Measurements from ENCODE around the gene PDCD2L. TPM values are rescaled to one million over a fixed set of nuclear protein-coding genes. Genes with fewer than 3 reads are reported as not detected.
"Not testable (repeated sequence)": the region's sequence is repeated elsewhere in the genome, so short reads cannot be mapped to it uniquely, and the experiment has no call there.

The PDCD2L gene
- total RNA-seq, 2 donors from 2014 or later, result 23.2 to 34.4 TPM

GRCh38 chr19:34432797-34433196 lies 28.6 kb downstream of the PDCD2L start:
- no peak for ATAC-seq (replicated peaks in 1 of 2)
- Mint-ChIP-seq H3K4me3 (peak overlapping the region in 1 of 2 donors; percentile 20), H3K27me3 (ENCODE audit: low read depth) (no peaks in the 10 kb centered on the region), H3K36me3 (ENCODE audit: insufficient read depth in 2 of 2) (peaks cover 4 to 17% of the 10 kb centered on the region in 2 donors), H3K4me1 (ENCODE audit: low read depth) (peaks cover 51% of the 10 kb centered on the region), H3K9me3 (no peaks in the 10 kb centered on the region), H3K27ac (peak overlapping the region; percentile 58)
- DNase-seq, result no peak

GRCh38 chr19:34436716-34437115 lies 32.5 kb downstream of the PDCD2L start:
- Mint-ChIP-seq H3K4me3 (no peak overlapping the region), H3K4me1 (ENCODE audit: low read depth) (peaks cover 23% of the 10 kb centered on the region), H3K27me3 (ENCODE audit: low read depth) (no peaks in the 10 kb centered on the region), H3K36me3 (ENCODE audit: insufficient read depth in 2 of 2) (peaks cover 2 to 29% of the 10 kb centered on the region in 2 donors), H3K9me3 (no peaks in the 10 kb centered on the region), H3K27ac (no peak overlapping the region)
- no peak for DNase-seq
- ATAC-seq (replicated peaks in 1 of 2), result no peak

- Mint-ChIP-seq H3K36me3 (ENCODE audit: insufficient read depth in 2 of 2) (peaks cover 18 to 55% of the 10 kb centered on the region in 2 donors), H3K9me3 (no peaks in the 10 kb centered on the region), H3K4me1 (ENCODE audit: low read depth) (no peaks in the 10 kb centered on the region), H3K27me3 (ENCODE audit: low read depth) (no peaks in the 10 kb centered on the region), H3K27ac (no peak overlapping the region), H3K4me3 (no peak overlapping the region)
- no peak for DNase-seq
- ATAC-seq (replicated peaks in 1 of 2), result no peak
These were observed 44.0 kb downstream of the PDCD2L start for GRCh38 chr19:34448191-34448590.

GRCh38 chr19:34452723-34453122 lies 48.5 kb downstream of the PDCD2L start:
- DNase-seq, result no peak
- Mint-ChIP-seq H3K27me3 (ENCODE audit: low read depth) (no peaks in the 10 kb centered on the region), H3K36me3 (ENCODE audit: insufficient read depth in 2 of 2) (peaks cover 13 to 48% of the 10 kb centered on the region in 2 donors), H3K4me3 (no peak overlapping the region), H3K27ac (no peak overlapping the region), H3K4me1 (ENCODE audit: low read depth) (no peaks in the 10 kb centered on the region), H3K9me3 (no peaks in the 10 kb centered on the region)
- ATAC-seq (replicated peaks in 1 of 2), result no peak

- no peak for ATAC-seq (replicated peaks in 1 of 2)
- Mint-ChIP-seq H3K36me3 (ENCODE audit: insufficient read depth in 2 of 2) (peaks cover 12 to 50% of the 10 kb centered on the region in 2 donors), H3K9me3 (no peaks in the 10 kb centered on the region), H3K4me1 (ENCODE audit: low read depth) (no peaks in the 10 kb centered on the region), H3K27ac (no peak overlapping the region), H3K27me3 (ENCODE audit: low read depth) (no peaks in the 10 kb centered on the region), H3K4me3 (peak overlapping the region in 1 of 2 donors; percentile 14)
- no peak for DNase-seq
These were observed 49.9 kb downstream of the PDCD2L start for GRCh38 chr19:34454091-34454490.

- H3K4me3 Mint-ChIP-seq, result peak overlapping the region in 1 of 2 donors; percentile 9
- H3K9me3 Mint-ChIP-seq, result no peaks in the 10 kb centered on the region
- peak in 1 of 2 donors; percentile 25 for ATAC-seq (replicated peaks in 1 of 2)
- no peaks in the 10 kb centered on the region for H3K27me3 Mint-ChIP-seq (ENCODE audit: low read depth)
- peak overlapping the region; percentile 90 for H3K27ac Mint-ChIP-seq
- H3K36me3 Mint-ChIP-seq (ENCODE audit: insufficient read depth in 2 of 2), result peaks cover 14 to 49% of the 10 kb centered on the region in 2 donors
- H3K4me1 Mint-ChIP-seq (ENCODE audit: low read depth), result no peaks in the 10 kb centered on the region
- no peak for DNase-seq
These were observed 50.5 kb downstream of the PDCD2L start for GRCh38 chr19:34454685-34455084.

GRCh38 chr19:34455783-34456480 lies 51.7 kb downstream of the PDCD2L start:
- not testable (repeated sequence) for H3K9me3 Mint-ChIP-seq; DNase-seq; H3K27ac Mint-ChIP-seq; H3K4me3 Mint-ChIP-seq; H3K27me3 Mint-ChIP-seq (ENCODE audit: low read depth); H3K4me1 Mint-ChIP-seq (ENCODE audit: low read depth); ATAC-seq (replicated peaks in 1 of 2)
- H3K36me3 Mint-ChIP-seq (ENCODE audit: insufficient read depth in 2 of 2), result peaks cover 15 to 54% of the 10 kb centered on the region in 2 donors

GRCh38 chr19:34457446-34457845 lies 53.2 kb downstream of the PDCD2L start:
- H3K36me3 Mint-ChIP-seq (ENCODE audit: insufficient read depth in 2 of 2), result peaks cover 19 to 57% of the 10 kb centered on the region in 2 donors
- no peak for ATAC-seq (replicated peaks in 1 of 2)
- H3K4me1 Mint-ChIP-seq (ENCODE audit: low read depth), result no peaks in the 10 kb centered on the region
- H3K27ac Mint-ChIP-seq, result peak overlapping the region; percentile 67
- no peak overlapping the region for H3K4me3 Mint-ChIP-seq
- DNase-seq, result no peak
- H3K9me3 Mint-ChIP-seq, result no peaks in the 10 kb centered on the region
- H3K27me3 Mint-ChIP-seq (ENCODE audit: low read depth), result no peaks in the 10 kb centered on the region

- H3K27me3 Mint-ChIP-seq (ENCODE audit: low read depth), result no peaks in the 10 kb centered on the region
- peaks cover 19 to 53% of the 10 kb centered on the region in 2 donors for H3K36me3 Mint-ChIP-seq (ENCODE audit: insufficient read depth in 2 of 2)
- DNase-seq (no peak), ATAC-seq (replicated peaks in 1 of 2) (no peak)
- H3K27ac Mint-ChIP-seq, result no peak overlapping the region
- no peak overlapping the region for H3K4me3 Mint-ChIP-seq
- no peaks in the 10 kb centered on the region for H3K9me3 Mint-ChIP-seq
- no peaks in the 10 kb centered on the region for H3K4me1 Mint-ChIP-seq (ENCODE audit: low read depth)
These were observed 54.5 kb downstream of the PDCD2L start for GRCh38 chr19:34458677-34459076.

GRCh38 chr19:34459614-34460013 lies 55.4 kb downstream of the PDCD2L start:
- Mint-ChIP-seq H3K9me3 (no peaks in the 10 kb centered on the region), H3K36me3 (ENCODE audit: insufficient read depth in 2 of 2) (peaks cover 18 to 54% of the 10 kb centered on the region in 2 donors), H3K27ac (no peak overlapping the region), H3K4me1 (ENCODE audit: low read depth) (no peaks in the 10 kb centered on the region), H3K27me3 (ENCODE audit: low read depth) (no peaks in the 10 kb centered on the region), H3K4me3 (no peak overlapping the region)
- DNase-seq (no peak), ATAC-seq (replicated peaks in 1 of 2) (no peak)

- no peaks in the 10 kb centered on the region for H3K9me3 Mint-ChIP-seq
- H3K4me1 Mint-ChIP-seq (ENCODE audit: low read depth), result no peaks in the 10 kb centered on the region
- H3K4me3 Mint-ChIP-seq, result no peak overlapping the region
- ATAC-seq (replicated peaks in 1 of 2), result no peak
- no peaks in the 10 kb centered on the region for H3K27me3 Mint-ChIP-seq (ENCODE audit: low read depth)
- H3K36me3 Mint-ChIP-seq (ENCODE audit: insufficient read depth in 2 of 2), result peaks cover 18 to 57% of the 10 kb centered on the region in 2 donors
- no peak for DNase-seq
- no peak overlapping the region for H3K27ac Mint-ChIP-seq
These were observed 57.3 kb downstream of the PDCD2L start for GRCh38 chr19:34461375-34462100.

- peaks cover 18 to 47% of the 10 kb centered on the region in 2 donors for H3K36me3 Mint-ChIP-seq (ENCODE audit: insufficient read depth in 2 of 2)
- not testable (repeated sequence) for H3K4me1 Mint-ChIP-seq (ENCODE audit: low read depth); H3K4me3 Mint-ChIP-seq; H3K27ac Mint-ChIP-seq; H3K27me3 Mint-ChIP-seq (ENCODE audit: low read depth); H3K9me3 Mint-ChIP-seq; DNase-seq; ATAC-seq (replicated peaks in 1 of 2)
These were observed 60.6 kb downstream of the PDCD2L start for GRCh38 chr19:34464785-34465184.

- Mint-ChIP-seq H3K9me3 (no peaks in the 10 kb centered on the region), H3K27me3 (ENCODE audit: low read depth) (no peaks in the 10 kb centered on the region)
- peak in 1 of 2 donors; percentile 42 for ATAC-seq (replicated peaks in 1 of 2)
These were observed 64.2 kb downstream of the PDCD2L start for GRCh38 chr19:34468409-34468808.

More at GRCh38 chr19:34468409-34468808, 64.2 kb downstream of the PDCD2L start:
- Mint-ChIP-seq H3K4me3 (no peak overlapping the region), H3K27ac (peak overlapping the region; percentile 49), H3K36me3 (ENCODE audit: insufficient read depth in 2 of 2) (peaks cover 10 to 33% of the 10 kb centered on the region in 2 donors), H3K4me1 (ENCODE audit: low read depth) (peaks cover 4% of the 10 kb centered on the region)
- no peak for DNase-seq

Measured in activated T-cell treated with anti-CD3 and anti-CD28 coated beads, Interleukin-2, amount 50 U/mL, for 72 hours (primary cell).